Astrocyte (in vitro differentiated cells and primary cell): ENCODE data around the gene GTF2F2. TPM values are rescaled to one million over a fixed set of nuclear protein-coding genes. Genes with fewer than 3 reads are reported as not detected.

Source experiments
- DNase-seq: peaks from one replicate; pipeline ENCODE4 v3.0.0-alpha.2; 2010; ENCODE audit warnings: low read depth
- FAIRE-seq: peaks from 2 replicates; lab custom pipeline; 2011; peaks lifted over from hg19 to GRCh38; lab: Jason Lieb, UNC
- H2AFZ ChIP-seq: 2 replicates; pipeline ENCODE4 v1.6.0; 2012; ENCODE audit warnings: low read depth, low read length, inconsistent platforms
- H3K27ac ChIP-seq: 2 replicates; pipeline ENCODE4 v1.5.1; 2011; ENCODE audit warnings: low read depth, low read length, inconsistent platforms
- H3K27me3 ChIP-seq: 2 replicates; pipeline ENCODE4 v1.6.0; 2011; ENCODE audit warnings: low read length, inconsistent platforms; ENCODE audit not compliant: insufficient read depth
- H3K36me3 ChIP-seq: 2 replicates; pipeline ENCODE4 v1.5.1; 2011; ENCODE audit warnings: low read length, inconsistent platforms; ENCODE audit not compliant: insufficient read depth
- H3K4me1 ChIP-seq: 2 replicates; pipeline ENCODE4 v1.5.1; 2011; ENCODE audit warnings: low read length, inconsistent platforms; ENCODE audit not compliant: insufficient read depth
- H3K4me2 ChIP-seq: 2 replicates; pipeline ENCODE4 v1.6.0; 2012; ENCODE audit warnings: low read length, inconsistent platforms
- H3K4me3 ChIP-seq: 2 replicates; pipeline ENCODE4 v1.5.1; 2011; ENCODE audit warnings: low read depth, mild to moderate bottlenecking, low read length, inconsistent platforms; ENCODE audit not compliant: insufficient read depth
- H3K79me2 ChIP-seq: 2 replicates; pipeline ENCODE4 v1.6.0; 2012; ENCODE audit warnings: mild to moderate bottlenecking, low read length, inconsistent platforms; ENCODE audit not compliant: insufficient read depth
- H3K9ac ChIP-seq: 2 replicates; pipeline ENCODE4 v1.6.0; 2012; ENCODE audit warnings: mild to moderate bottlenecking, low read length, inconsistent platforms
- H3K9me3 ChIP-seq: 2 replicates; pipeline ENCODE4 v1.5.1; 2012; ENCODE audit warnings: low read depth, mild to moderate bottlenecking, low read length, inconsistent platforms; ENCODE audit not compliant: insufficient read depth
- H4K20me1 ChIP-seq: 2 replicates; pipeline ENCODE4 v1.6.0; 2012; ENCODE audit warnings: low read length, inconsistent platforms; ENCODE audit not compliant: insufficient read depth
- H3K27ac Mint-ChIP-seq: one replicate; pipeline ENCODE4 v1.8.0; 2021; ENCODE audit warnings: mild to moderate bottlenecking, mixed read lengths; ENCODE audit not compliant: unreplicated experiment
- H3K27me3 Mint-ChIP-seq: one replicate; pipeline ENCODE4 v1.8.0; 2021; ENCODE audit warnings: low read depth, mixed read lengths; ENCODE audit not compliant: unreplicated experiment
- H3K36me3 Mint-ChIP-seq: one replicate; pipeline ENCODE4 v1.8.0; 2021; ENCODE audit warnings: low read depth, mixed read lengths; ENCODE audit not compliant: unreplicated experiment
- H3K4me1 Mint-ChIP-seq: one replicate; pipeline ENCODE4 v1.8.0; 2021; ENCODE audit warnings: low read depth, mixed read lengths; ENCODE audit not compliant: unreplicated experiment
- H3K4me3 Mint-ChIP-seq: one replicate; pipeline ENCODE4 v1.8.0; 2021; ENCODE audit warnings: mild to moderate bottlenecking, moderate library complexity, mixed read lengths; ENCODE audit not compliant: unreplicated experiment
- H3K9me3 Mint-ChIP-seq: one replicate; pipeline ENCODE4 v1.8.0; 2021; ENCODE audit warnings: mild to moderate bottlenecking, mixed read lengths; ENCODE audit not compliant: unreplicated experiment
- EZH2 ChIP-seq: IDR thresholded peaks from 2 replicates; pipeline ENCODE4 v1.6.1; 2012; ENCODE audit warnings: mild to moderate bottlenecking, low read length, inconsistent platforms; ENCODE audit not compliant: insufficient read depth
- total RNA-seq: library from RNA; stranded (reverse); gene quantifications from 2 replicates; pipeline ENCODE4 v1.2.1, GENCODE V29; 2021
- TF ChIP-seq, protein P1 (sequence below): IDR thresholded peaks from 2 replicates; pipeline ENCODE4 v1.5.1; 2011; ENCODE audit warnings: low read depth, mild to moderate bottlenecking, inconsistent platforms, low read length, moderate library complexity; ENCODE audit not compliant: insufficient read depth

The GTF2F2 gene
- total RNA-seq, 1 donor from 2014 or later, result 27.8 TPM

DNA sequence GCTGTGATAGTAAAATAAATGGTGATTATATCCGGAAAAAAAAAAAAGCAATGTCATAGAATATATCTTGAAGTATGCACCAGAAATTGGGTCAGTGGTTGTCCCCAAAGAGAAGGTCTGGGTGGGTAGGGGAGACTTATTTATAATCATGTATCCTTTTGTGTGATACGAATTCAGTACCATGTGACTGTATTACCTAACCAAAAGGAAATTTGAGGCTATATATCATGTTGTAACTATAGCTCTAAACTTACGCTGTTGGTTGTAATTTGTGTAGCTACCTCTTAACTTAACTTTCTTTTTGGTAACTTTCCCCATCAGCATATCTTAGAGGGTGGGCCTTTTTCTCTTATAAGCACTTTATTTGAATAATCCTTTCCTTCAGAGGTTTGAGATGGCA lies 105.7 kb downstream of the GTF2F2 start:
- peaks cover 11% of the 10 kb centered on the region for H3K4me1 Mint-ChIP-seq
- H3K4me3 ChIP-seq, result no peak overlapping the region
- H3K27me3 Mint-ChIP-seq, result no peaks in the 10 kb centered on the region
- no peak overlapping the region for H3K27ac ChIP-seq
- H3K36me3 ChIP-seq, result no peaks in the 10 kb centered on the region
- H3K27me3 ChIP-seq, result no peaks in the 10 kb centered on the region
- no peak overlapping the region for H2AFZ ChIP-seq
- peaks cover 5% of the 10 kb centered on the region for H3K4me1 ChIP-seq
- no peak overlapping the region for H3K9ac ChIP-seq
- no peaks in the 10 kb centered on the region for H4K20me1 ChIP-seq
- H3K9me3 Mint-ChIP-seq, result no peaks in the 10 kb centered on the region
- peaks cover 48% of the 10 kb centered on the region for H3K79me2 ChIP-seq
- no peak for TF ChIP-seq EZH2
- TF ChIP-seq, protein P1, sequence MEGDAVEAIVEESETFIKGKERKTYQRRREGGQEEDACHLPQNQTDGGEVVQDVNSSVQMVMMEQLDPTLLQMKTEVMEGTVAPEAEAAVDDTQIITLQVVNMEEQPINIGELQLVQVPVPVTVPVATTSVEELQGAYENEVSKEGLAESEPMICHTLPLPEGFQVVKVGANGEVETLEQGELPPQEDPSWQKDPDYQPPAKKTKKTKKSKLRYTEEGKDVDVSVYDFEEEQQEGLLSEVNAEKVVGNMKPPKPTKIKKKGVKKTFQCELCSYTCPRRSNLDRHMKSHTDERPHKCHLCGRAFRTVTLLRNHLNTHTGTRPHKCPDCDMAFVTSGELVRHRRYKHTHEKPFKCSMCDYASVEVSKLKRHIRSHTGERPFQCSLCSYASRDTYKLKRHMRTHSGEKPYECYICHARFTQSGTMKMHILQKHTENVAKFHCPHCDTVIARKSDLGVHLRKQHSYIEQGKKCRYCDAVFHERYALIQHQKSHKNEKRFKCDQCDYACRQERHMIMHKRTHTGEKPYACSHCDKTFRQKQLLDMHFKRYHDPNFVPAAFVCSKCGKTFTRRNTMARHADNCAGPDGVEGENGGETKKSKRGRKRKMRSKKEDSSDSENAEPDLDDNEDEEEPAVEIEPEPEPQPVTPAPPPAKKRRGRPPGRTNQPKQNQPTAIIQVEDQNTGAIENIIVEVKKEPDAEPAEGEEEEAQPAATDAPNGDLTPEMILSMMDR, result no peak
- no peak overlapping the region for H3K4me3 Mint-ChIP-seq
- no peak overlapping the region for H3K4me2 ChIP-seq
- H3K9me3 ChIP-seq, result no peaks in the 10 kb centered on the region
- no peak overlapping the region for H3K27ac Mint-ChIP-seq
- peaks cover 8% of the 10 kb centered on the region for H3K36me3 Mint-ChIP-seq
- DNase-seq (no peak), FAIRE-seq (no peak)

DNA sequence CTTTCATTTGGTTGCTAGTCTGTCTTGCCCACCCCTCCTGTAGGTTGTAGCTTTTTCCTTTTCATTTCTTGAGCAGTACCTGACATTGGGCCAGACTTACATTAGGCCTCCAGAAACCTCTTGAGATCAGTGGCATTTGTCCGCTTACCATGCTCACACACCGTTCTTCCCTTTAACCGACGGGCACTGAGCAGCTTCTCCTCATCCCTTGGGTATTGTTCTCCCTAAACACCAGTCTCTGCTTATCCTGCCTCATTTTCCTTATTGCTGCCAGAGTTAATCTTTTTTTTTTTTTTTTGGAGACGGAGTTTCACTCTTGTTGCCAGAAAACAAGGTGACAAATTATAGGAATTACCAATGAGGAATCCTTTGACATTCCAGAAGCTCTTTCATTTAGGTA lies 107.7 kb downstream of the GTF2F2 start:
- no peaks in the 10 kb centered on the region for H3K36me3 ChIP-seq
- Mint-ChIP-seq H3K27ac (no peak overlapping the region), H3K9me3 (no peaks in the 10 kb centered on the region), H3K36me3 (peaks cover 5% of the 10 kb centered on the region), H3K4me3 (no peak overlapping the region), H3K27me3 (no peaks in the 10 kb centered on the region), H3K4me1 (peaks cover 9% of the 10 kb centered on the region)
- H3K9me3 ChIP-seq, result no peaks in the 10 kb centered on the region
- H3K4me1 ChIP-seq, result peaks cover 13% of the 10 kb centered on the region
- FAIRE-seq (no peak), DNase-seq (no peak)
- H2AFZ ChIP-seq, result no peak overlapping the region
- H3K4me3 ChIP-seq, result no peak overlapping the region
- no peak overlapping the region for H3K9ac ChIP-seq
- no peaks in the 10 kb centered on the region for H3K27me3 ChIP-seq
- H4K20me1 ChIP-seq, result no peaks in the 10 kb centered on the region
- H3K27ac ChIP-seq, result no peak overlapping the region
- no peak for TF ChIP-seq EZH2
- TF ChIP-seq, protein P1, result no peak
- H3K4me2 ChIP-seq, result no peak overlapping the region
- H3K79me2 ChIP-seq, result peaks cover 34% of the 10 kb centered on the region

DNA sequence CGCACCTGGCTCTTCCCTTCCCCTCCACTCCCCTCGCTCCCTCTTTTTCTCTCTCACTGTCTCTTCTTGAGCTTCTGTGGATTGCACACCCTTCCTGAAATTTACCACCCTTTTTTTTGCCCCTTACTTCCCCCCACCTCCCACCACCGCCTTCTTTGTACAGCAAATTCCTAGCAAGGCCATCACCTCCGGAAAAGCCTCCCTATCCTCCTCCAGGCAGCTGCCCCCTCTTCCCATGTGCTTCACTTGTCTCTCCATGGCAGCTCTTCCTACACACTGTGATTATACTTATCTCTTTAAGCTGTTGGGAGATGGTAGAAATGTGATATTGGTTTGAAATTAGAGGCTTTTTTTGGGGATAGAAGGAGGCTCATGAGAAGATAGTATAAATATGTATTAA lies 108.9 kb downstream of the GTF2F2 start:
- H3K36me3 Mint-ChIP-seq, result peaks cover 5% of the 10 kb centered on the region
- H3K27ac Mint-ChIP-seq, result no peak overlapping the region
- Histone ChIP-seq H3K9ac (no peak overlapping the region), H3K36me3 (no peaks in the 10 kb centered on the region), H4K20me1 (no peaks in the 10 kb centered on the region), H3K27me3 (no peaks in the 10 kb centered on the region), H3K27ac (no peak overlapping the region), H3K4me1 (peaks cover 8% of the 10 kb centered on the region), H3K79me2 (peaks cover 32% of the 10 kb centered on the region), H2AFZ (no peak overlapping the region), H3K4me2 (no peak overlapping the region), H3K9me3 (no peaks in the 10 kb centered on the region), H3K4me3 (no peak overlapping the region)
- peaks cover 7% of the 10 kb centered on the region for H3K4me1 Mint-ChIP-seq
- no peaks in the 10 kb centered on the region for H3K27me3 Mint-ChIP-seq
- TF ChIP-seq, protein P1, result no peak
- no peak for TF ChIP-seq EZH2
- H3K9me3 Mint-ChIP-seq, result no peaks in the 10 kb centered on the region
- no peak for FAIRE-seq
- no peak overlapping the region for H3K4me3 Mint-ChIP-seq
- no peak for DNase-seq
